GM12873 (cell line): ENCODE results near the gene CAPN13.

ENCODE experiments used
- CTCF ChIP-seq: IDR thresholded peaks from 2 replicates; pipeline ENCODE4 v1.5.1; 2012; ENCODE audit warnings: low read depth, mild to moderate bottlenecking, moderate library complexity, low read length, control low read depth; ENCODE audit not compliant: insufficient read depth; ENCODE audit errors: missing control alignments

CAPN13 gene

GRCh38 chr2:30789670-30790210 lies 17.5 kb downstream of the CAPN13 start:
- TF ChIP-seq CTCF, result no peak

GRCh38 chr2:30786923-30787685 lies 20.1 kb downstream of the CAPN13 start:
- TF ChIP-seq CTCF, result no peak

GRCh38 chr2:30784682-30785081 lies 22.6 kb downstream of the CAPN13 start:
- no peak for TF ChIP-seq CTCF

- TF ChIP-seq CTCF, result no peak
Measured at GRCh38 chr2:30781961-30782533, 25.2 kb downstream of the CAPN13 start.

- TF ChIP-seq CTCF, result no peak
Measured at GRCh38 chr2:30781451-30781850, 25.8 kb downstream of the CAPN13 start.

GRCh38 chr2:30780776-30781330 lies 26.4 kb downstream of the CAPN13 start:
- TF ChIP-seq CTCF, result no peak

- TF ChIP-seq CTCF, result no peak
Measured at GRCh38 chr2:30778611-30779010, 28.6 kb downstream of the CAPN13 start.
